MV-4-11 (cell line): ENCODE results near the gene PHYHD1.

Experiments used
- DNase-seq: peaks from one replicate; lab custom pipeline; 2025; lab: John Stamatoyannopoulos, UW

The PHYHD1 gene

GRCh38 chr9:128972956-128973355 is 52.2 kb downstream of the PHYHD1 start:
- DNase-seq: no peak

- no peak for DNase-seq
Observed at GRCh38 chr9:128979111-128979510, 58.3 kb downstream of the PHYHD1 start.

- DNase-seq: no peak
Observed at GRCh38 chr9:128983536-128983935, 62.8 kb downstream of the PHYHD1 start.

GRCh38 chr9:128986671-128987070 is 65.9 kb downstream of the PHYHD1 start:
- DNase-seq: no peak

GRCh38 chr9:128987805-128988204 is 67.0 kb downstream of the PHYHD1 start:
- no peak for DNase-seq
